GM12878 (cell line): Measurements from ENCODE around the gene OPRM1. TPM values are rescaled to one million over a fixed set of nuclear protein-coding genes. Genes with fewer than 3 reads are reported as not detected.

Experiments used
- ATAC-seq: fragments of 200-7000 bp; cut with Tn5 transposase; 3 replicates; pipeline ENCODE4 v1.9.1; 2020; ENCODE audit warnings: mild to moderate bottlenecking, moderate library complexity
- BruUV-seq: library from RNA; stranded (reverse); fragments of 400-500 nt; replicated peaks from 2 replicates; lab custom pipeline; 2021; lab: Mats Ljungman, UMichigan
- CTCF ChIA-PET: fragments of 300-600 bp; sonication (Branson Sonifier 250); formaldehyde crosslinking; extraction: SDS; loops from one replicate; lab custom pipeline; 2021; ENCODE audit warnings: inconsistent platforms; lab: Yijun Ruan, JAX
- POLR2A ChIA-PET: fragments of 350-600 bp; formaldehyde crosslinking; extraction: SDS; loops from one replicate; lab custom pipeline; 2021; ENCODE audit warnings: inconsistent platforms; lab: Charles Lee
- RAD21 ChIA-PET: fragments of 300-600 bp; sonication (Branson Sonifier 250); formaldehyde crosslinking; loops from one replicate; lab custom pipeline; 2023; ENCODE audit warnings: antibody characterized with exemption; ENCODE audit not compliant: unreplicated experiment; lab: Charles Lee
- SMC1A ChIA-PET: fragments of 300-600 bp; sonication (Branson Sonifier 250); formaldehyde crosslinking; loops from one replicate; lab custom pipeline; 2023; ENCODE audit not compliant: unreplicated experiment, uncharacterized antibody; lab: Charles Lee
- DNase-seq: peaks from one replicate; pipeline ENCODE4 v3.0.0-alpha.2; 2011; ENCODE audit warnings: low read depth, low spot score
- FAIRE-seq: peaks from 3 replicates; lab custom pipeline; 2011; peaks lifted over from hg19 to GRCh38; lab: Jason Lieb, UNC
- H2AFZ ChIP-seq: 2 replicates; pipeline ENCODE4 v1.6.0; 2011; ENCODE audit warnings: low read depth, low read length, control low read depth; ENCODE audit not compliant: control insufficient read depth
- H3K27ac ChIP-seq: 2 replicates; pipeline ENCODE4 v1.5.1; 2011; ENCODE audit warnings: control low read depth; ENCODE audit not compliant: control insufficient read depth, insufficient read depth
- H3K27me3 ChIP-seq, 2 experiments: replicated peaks in 1 of 2; 2 replicates each; pipeline versions ENCODE4 v1.6.0 to v1.6.1; 2011; ENCODE audit warnings: low read length in 1 of 2; ENCODE audit not compliant: control insufficient read depth in 2 of 2, insufficient read depth in 2 of 2
- H3K36me3 ChIP-seq, 2 experiments: 2 replicates each; pipeline ENCODE4 v1.5.1; 2011; ENCODE audit warnings: low read length in 1 of 2; ENCODE audit not compliant: control insufficient read depth in 2 of 2, insufficient read depth in 2 of 2
- H3K4me1 ChIP-seq: 2 replicates; pipeline ENCODE4 v1.6.1; 2011; ENCODE audit warnings: mild to moderate bottlenecking, low read length, moderate library complexity, mixed read lengths; ENCODE audit not compliant: control insufficient read depth, insufficient read depth
- H3K4me2 ChIP-seq: 2 replicates; pipeline ENCODE4 v1.6.0; 2011; ENCODE audit warnings: control low read depth; ENCODE audit not compliant: control insufficient read depth, insufficient read depth
- H3K4me3 ChIP-seq: fragments of 200-600 bp; sonication (generic); 2 replicates; pipeline ENCODE4 v1.5.1; 2016
- H3K79me2 ChIP-seq: 2 replicates; pipeline ENCODE4 v1.6.0; 2011; ENCODE audit warnings: low read length; ENCODE audit not compliant: control insufficient read depth, insufficient read depth
- H3K9ac ChIP-seq: 2 replicates; pipeline ENCODE4 v1.8.0; 2011; ENCODE audit warnings: low read length, control low read depth, mixed read lengths; ENCODE audit not compliant: control insufficient read depth, insufficient read depth
- H3K9me3 ChIP-seq: replicated peaks from 3 replicates; pipeline ENCODE4 v1.5.1; 2011; ENCODE audit warnings: mild to moderate bottlenecking, low read length; ENCODE audit not compliant: control insufficient read depth, insufficient read depth
- H4K20me1 ChIP-seq: 2 replicates; pipeline ENCODE4 v1.6.0; 2011; ENCODE audit not compliant: control insufficient read depth, insufficient read depth
- EED ChIP-seq: sonication (generic); IDR thresholded peaks from 2 replicates; pipeline ENCODE4 v1.6.1; 2016; ENCODE audit warnings: antibody characterized with exemption, low read depth
- GATAD2B ChIP-seq: fragments of 450-650 bp; conservative IDR thresholded peaks from 2 replicates; pipeline ENCODE4 v1.6.1; 2017; ENCODE audit warnings: low read depth, mild to moderate bottlenecking, moderate library complexity
- IRF5 ChIP-seq: fragments of 450-650 bp; IDR thresholded peaks from 2 replicates; pipeline ENCODE4 v1.6.1; 2017; ENCODE audit warnings: borderline replicate concordance
- JUNB ChIP-seq: IDR thresholded peaks from 2 replicates; pipeline ENCODE4 v1.6.1; 2016; ENCODE audit warnings: antibody characterized with exemption, mild to moderate bottlenecking
- NR2C2 ChIP-seq: IDR thresholded peaks from 2 replicates; pipeline ENCODE4 v1.6.1; 2011; ENCODE audit warnings: borderline replicate concordance, low read depth; ENCODE audit not compliant: control insufficient read depth, insufficient read length
- PAX5 ChIP-seq: IDR thresholded peaks from 2 replicates; pipeline ENCODE4 v1.6.1; 2011; ENCODE audit warnings: low read depth, low read length, borderline replicate concordance
- REST ChIP-seq: IDR thresholded peaks from 2 replicates; pipeline ENCODE4 v1.6.1; 2012; ENCODE audit warnings: mild to moderate bottlenecking, low read depth, low read length
- SMAD5 ChIP-seq: IDR thresholded peaks from 2 replicates; pipeline ENCODE4 v1.6.1; 2016; ENCODE audit warnings: antibody characterized with exemption, low read depth
- SMARCA5 ChIP-seq: fragments of 450-650 bp; IDR thresholded peaks from 2 replicates; pipeline ENCODE4 v1.6.1; 2017; ENCODE audit warnings: mild to moderate bottlenecking
- SPI1 ChIP-seq: IDR thresholded peaks from 2 replicates; pipeline ENCODE4 v1.6.1; 2011; ENCODE audit warnings: low read depth, mild to moderate bottlenecking, low read length, moderate library complexity, borderline replicate concordance; ENCODE audit not compliant: insufficient read depth
- SRF ChIP-seq, 2 experiments: IDR thresholded peaks; 2 replicates each; pipeline ENCODE4 v1.6.1; 2011; ENCODE audit warnings: low read depth in 2 of 2, low read length in 2 of 2, mild to moderate bottlenecking in 1 of 2, moderate library complexity in 1 of 2
- SUPT20H ChIP-seq: IDR thresholded peaks from 2 replicates; pipeline ENCODE4 v1.6.1; 2011; ENCODE audit warnings: low read depth, mild to moderate bottlenecking, low read length, moderate library complexity, borderline replicate concordance; ENCODE audit not compliant: control insufficient read depth
- TBL1XR1 ChIP-seq: IDR thresholded peaks from 2 replicates; pipeline ENCODE4 v1.6.1; 2012; ENCODE audit warnings: low read depth, low read length, improper control_type of control experiment
- ZNF24 ChIP-seq: fragments of 450-650 bp; IDR thresholded peaks from 2 replicates; pipeline ENCODE4 v1.6.1; 2017; ENCODE audit warnings: antibody characterized with exemption, mild to moderate bottlenecking
- WGBS: methylation state at CpG from one replicate; pipeline ENCODE4 v1.1.6; 2016; ENCODE audit warnings: low lambda C conversion rate; ENCODE audit not compliant: insufficient replicate concordance, insufficient coverage; ENCODE audit errors: missing lambda C conversion rate; 5-methylcytosine and 5-hydroxymethylcytosine counted together
- in situ Hi-C: fragments of 300-500 bp; cut with MboI; formaldehyde crosslinking; loops from 9 replicates; pipeline ENCODE4 v1.14.3; 2018; ENCODE audit warnings: mixed read lengths
- intact Hi-C: fragments of 100-400 bp; cut with micrococcal nuclease; formaldehyde crosslinking; loops from one replicate; pipeline ENCODE4 v1.14.2; 2022; ENCODE audit not compliant: unreplicated experiment
- polyA plus RNA-seq, 11 experiments: library from polyadenylated mRNA; depleted of rRNA in 4 of 11; unstranded in 6 of 11; stranded (reverse) in 5 of 11; fragments of >200 nt; fragmentation: Nextera tagmentation in 4 of 11; fragmentation: Illumina TruSeq in 1 of 11; extraction: Ambion mirVana in 4 of 11; extraction: Trizol in 1 of 11; gene quantifications; 1 replicate in 1 of 11; 2 replicates in 10 of 11; pipeline versions ENCODE4 v1.2.1 to v1.2.3, GENCODE V29; 2011 to 2016; ENCODE audit warnings: inconsistent platforms in 2 of 11, missing spikeins in 2 of 11, low read depth in 1 of 11
- total RNA-seq, 4 experiments: library from RNA; depleted of rRNA in 3 of 4; stranded (reverse); fragments of >200 nt in 3 of 4; fragmentation: Illumina TruSeq in 1 of 4; extraction: Trizol in 1 of 4; gene quantifications; 2 replicates each; pipeline versions ENCODE4 v1.2.1 to v1.2.3, GENCODE V29; 2013 to 2021
- TF ChIP-seq, protein P1 (sequence below): fragments of 450-650 bp; IDR thresholded peaks from 2 replicates; pipeline ENCODE4 v1.6.1; 2014; ENCODE audit warnings: mild to moderate bottlenecking

Gene OPRM1
- total and polyA plus RNA-seq, 10 of the 15 experiments (the other 5 are each of a cell fraction or from before 2014, with no cell fraction given): not detected

DNA sequence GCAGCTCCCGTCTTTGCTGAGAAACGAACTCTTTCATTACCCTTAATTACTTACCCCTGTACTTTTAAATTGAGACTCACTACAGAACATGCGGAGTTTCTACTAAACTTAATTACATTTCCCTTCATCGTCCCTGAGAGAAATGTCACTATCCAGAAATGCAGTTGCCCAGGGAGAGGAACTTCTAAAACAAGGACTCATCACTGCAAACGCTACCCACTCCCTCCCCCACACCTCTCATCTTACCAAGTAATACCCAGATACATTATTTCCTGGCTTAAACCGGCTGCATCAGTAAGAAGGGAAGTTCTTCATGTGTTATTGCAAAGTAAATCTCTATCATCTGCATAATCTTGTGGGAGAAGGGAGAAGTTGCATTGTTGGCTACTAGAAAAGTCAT, 179.3 kb downstream of the OPRM1 start (continued):
- TF ChIP-seq, protein P1, sequence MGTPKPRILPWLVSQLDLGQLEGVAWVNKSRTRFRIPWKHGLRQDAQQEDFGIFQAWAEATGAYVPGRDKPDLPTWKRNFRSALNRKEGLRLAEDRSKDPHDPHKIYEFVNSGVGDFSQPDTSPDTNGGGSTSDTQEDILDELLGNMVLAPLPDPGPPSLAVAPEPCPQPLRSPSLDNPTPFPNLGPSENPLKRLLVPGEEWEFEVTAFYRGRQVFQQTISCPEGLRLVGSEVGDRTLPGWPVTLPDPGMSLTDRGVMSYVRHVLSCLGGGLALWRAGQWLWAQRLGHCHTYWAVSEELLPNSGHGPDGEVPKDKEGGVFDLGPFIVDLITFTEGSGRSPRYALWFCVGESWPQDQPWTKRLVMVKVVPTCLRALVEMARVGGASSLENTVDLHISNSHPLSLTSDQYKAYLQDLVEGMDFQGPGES: no peak
- TF ChIP-seq EED (no peak), REST (no peak)

DNA sequence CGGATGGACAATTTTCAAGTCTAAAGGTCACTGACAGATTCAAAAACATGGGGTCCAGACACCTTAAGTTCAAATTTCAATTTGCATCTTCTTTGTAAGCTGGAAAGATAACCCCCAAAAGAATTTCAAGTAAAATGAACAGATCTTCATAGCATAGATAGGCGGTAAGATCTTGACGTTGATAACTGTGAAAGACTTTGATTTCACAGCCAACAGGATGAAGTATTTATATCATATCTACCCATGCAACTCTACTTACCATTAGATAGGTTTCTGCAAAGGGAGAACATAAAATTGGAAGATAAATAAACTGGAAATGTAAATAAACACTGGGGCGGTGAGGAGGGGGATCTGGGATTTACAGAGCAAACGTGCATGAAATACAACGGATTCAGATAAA, 179.7 kb downstream of the OPRM1 start:
- intact Hi-C loops (no loop called here), in situ Hi-C loops (no loop called here)
- TF ChIP-seq SMARCA5: no peak
- TF ChIP-seq IRF5: no peak
- TF ChIP-seq SMAD5: no peak
- no peak for TF ChIP-seq SUPT20H
- no peak for TF ChIP-seq JUNB
- TF ChIP-seq SRF (IDR thresholded peaks at IDR 0.05; ENCODE audit: low read depth in 2 of 2, low read length in 2 of 2): no peak
- no peak for TF ChIP-seq PAX5
- no peak for TF ChIP-seq NR2C2
- no peak for TF ChIP-seq SPI1
- no peak for TF ChIP-seq GATAD2B
- TF ChIP-seq TBL1XR1: no peak
- no peak for TF ChIP-seq ZNF24

More for the DNA sequence above, 179.7 kb downstream of the OPRM1 start:
- SMC1A ChIA-PET: interaction anchor here (1.5 kb wide), 1 partner anchor 18 kb away, joined by 4 read pairs; no protein-coding TSS in a partner anchor
- no peaks in the 10 kb centered on the region for H4K20me1 ChIP-seq
- peaks cover 2% of the 10 kb centered on the region for H3K79me2 ChIP-seq
- H2AFZ ChIP-seq: no peak overlapping the region
- no peak overlapping the region for H3K4me2 ChIP-seq
- ATAC-seq (no peak), DNase-seq (no peak), FAIRE-seq (no peak)
- RAD21 ChIA-PET: no interaction called here
- CTCF ChIA-PET: interaction anchor here (1.2 kb wide), 1 partner anchor 23 kb away, joined by 3 read pairs; no protein-coding TSS in a partner anchor
- no peak overlapping the region for H3K27ac ChIP-seq
- BruUV-seq: no TSS peak
- no peaks in the 10 kb centered on the region; a peak in 1 of 4 replicates for H3K27me3 ChIP-seq
- POLR2A ChIA-PET: no interaction called here
- peaks cover 3 to 16% of the 10 kb centered on the region in 2 experiments; a peak in 3 of 4 replicates for H3K36me3 ChIP-seq
- H3K9me3 ChIP-seq: no peaks in the 10 kb centered on the region
- H3K4me1 ChIP-seq: no peaks in the 10 kb centered on the region
- H3K4me3 ChIP-seq: no peak overlapping the region
- no peak overlapping the region for H3K9ac ChIP-seq
- 52% methylated on average over 6 of the region's 6 CpGs for WGBS
